Panc1 (cell line): ENCODE results near the gene RNF25. TPM values are rescaled to one million over a fixed set of nuclear protein-coding genes. Genes with fewer than 3 reads are reported as not detected.

Source experiments
- ATAC-seq: fragments of 200-7000 bp; cut with Tn5 transposase; 2 replicates; pipeline ENCODE4 v1.9.1; 2020; ENCODE audit warnings: mild to moderate bottlenecking, moderate library complexity
- Bru-seq: library from RNA; stranded (reverse); fragments of 400-500 nt; gene quantifications from one replicate; lab custom pipeline; 2021; lab: Mats Ljungman, UMichigan
- BruChase-seq, 2 experiments: library from RNA; stranded (reverse); fragments of 400-500 nt; gene quantifications; one replicate each; lab custom pipeline; 2021; lab: Mats Ljungman, UMichigan
- BruUV-seq: library from RNA; stranded (reverse); fragments of 400-500 nt; replicated peaks from 2 replicates; lab custom pipeline; 2021; lab: Mats Ljungman, UMichigan
- CTCF ChIA-PET: fragments of 300-600 bp; sonication (Branson Sonifier 250); formaldehyde crosslinking; loops from one replicate; lab custom pipeline; 2022; ENCODE audit warnings: antibody characterized with exemption; lab: Charles Lee
- POLR2A ChIA-PET: fragments of 300-600 bp; sonication (Branson Sonifier 250); formaldehyde crosslinking; loops from one replicate; lab custom pipeline; 2022; ENCODE audit warnings: antibody characterized with exemption; lab: Charles Lee
- DNase-seq: peaks from one replicate; pipeline ENCODE4 v3.0.0-alpha.2; 2010; ENCODE audit warnings: low read depth, low spot score
- H3K27ac ChIP-seq: 2 replicates; pipeline ENCODE4 v1.5.1; 2011; ENCODE audit warnings: mild to moderate bottlenecking, low read length, inconsistent platforms
- H3K27me3 ChIP-seq: fragments of 200-500 bp; sonication (Bioruptor generic); 2 replicates; pipeline ENCODE4 v1.6.0; 2014; ENCODE audit warnings: low read length, inconsistent platforms; ENCODE audit not compliant: control insufficient read depth, insufficient read depth
- H3K36me3 ChIP-seq: fragments of 200-500 bp; sonication (Bioruptor generic); 2 replicates; pipeline ENCODE4 v1.5.1; 2014; ENCODE audit warnings: inconsistent platforms, mild to moderate bottlenecking, low read length, moderate library complexity; ENCODE audit not compliant: control insufficient read depth, insufficient read depth
- H3K4me1 ChIP-seq: 2 replicates; pipeline ENCODE4 v1.5.1; 2011; ENCODE audit warnings: inconsistent platforms, mild to moderate bottlenecking, low read length, moderate library complexity; ENCODE audit not compliant: control insufficient read depth, insufficient read depth
- H3K4me3 ChIP-seq, 2 experiments: 2 replicates each; pipeline ENCODE4 v1.5.1; 2011 to 2012; ENCODE audit warnings: low read depth in 2 of 2, low read length in 2 of 2, mild to moderate bottlenecking in 2 of 2, inconsistent platforms in 1 of 2, moderate library complexity in 1 of 2
- H3K9me3 ChIP-seq: fragments of 200-500 bp; sonication (Bioruptor generic); 2 replicates; pipeline ENCODE4 v1.5.1; 2014; ENCODE audit warnings: low read depth, mild to moderate bottlenecking, inconsistent platforms, low read length, moderate library complexity; ENCODE audit not compliant: control insufficient read depth, insufficient read depth
- CTCF ChIP-seq: fragments of 450-650 bp; IDR thresholded peaks from 2 replicates; pipeline ENCODE4 v1.5.1; 2017; ENCODE audit warnings: mild to moderate bottlenecking
- POLR2AphosphoS5 ChIP-seq: IDR thresholded peaks from 2 replicates; pipeline ENCODE4 v1.6.1; 2012; ENCODE audit warnings: mild to moderate bottlenecking, low read depth, low read length, moderate library complexity
- REST ChIP-seq, 2 experiments: IDR thresholded peaks; 2 replicates each; pipeline ENCODE4 v1.6.1; 2011 to 2012; ENCODE audit warnings: low read depth in 2 of 2, control low read depth in 1 of 2, low read length in 1 of 2, mild to moderate bottlenecking in 1 of 2, moderate library complexity in 1 of 2; ENCODE audit not compliant: insufficient read depth in 1 of 2
- SIN3A ChIP-seq: IDR thresholded peaks from 2 replicates; pipeline ENCODE4 v1.6.1; 2012; ENCODE audit warnings: low read depth, mild to moderate bottlenecking, low read length, moderate library complexity, borderline replicate concordance; ENCODE audit not compliant: insufficient read depth
- TCF7L2 ChIP-seq: IDR thresholded peaks from 2 replicates; pipeline ENCODE4 v1.6.1; 2011; ENCODE audit warnings: mild to moderate bottlenecking, low read depth, low read length, inconsistent platforms
- in situ Hi-C: cut with HindIII; loops from 2 replicates; pipeline ENCODE4 v1.10.0; 2016; ENCODE audit warnings: low sequenced_read_pairs, low pct_unique_long_range_greater_than_20kb
- intact Hi-C: fragments of 100-400 bp; cut with micrococcal nuclease; formaldehyde crosslinking; loops from one replicate; pipeline ENCODE4 v1.10.0; 2022; ENCODE audit not compliant: unreplicated experiment
- long read RNA-seq: library from polyadenylated mRNA; unstranded; transcript quantifications from one replicate; pipeline ENCODE4 v2.0.0, GENCODE V29; 2021; ENCODE audit not compliant: unreplicated experiment
- polyA plus RNA-seq: library from polyadenylated mRNA; unstranded; fragments of >200 nt; gene quantifications from one replicate; pipeline ENCODE4 v1.2.1, GENCODE V29; 2012; ENCODE audit warnings: missing spikeins; ENCODE audit not compliant: insufficient read length
- total RNA-seq: library from RNA; stranded (reverse); gene quantifications from one replicate; pipeline ENCODE4 v1.2.1, GENCODE V29; 2021; ENCODE audit not compliant: unreplicated experiment

Gene RNF25
- total RNA-seq (40.4 TPM), Bru-seq, nascent RNA (percentile 78 among the genes with signal in this experiment), BruChase-seq, experiment 1, labeled RNA remaining after a 2-hour chase (percentile 78 among the genes with signal in this experiment), BruChase-seq, experiment 2, labeled RNA remaining after a 6-hour chase (percentile 71 among the genes with signal in this experiment)
- 62.5 TPM for polyA plus RNA-seq
- long read RNA-seq, transcript RNF25-201 (10 exons, 1,914 nt), result major isoform, 28 of 43 reads
- long read RNA-seq, partial matches to known transcripts, result 7 of 43 reads
- long read RNA-seq, other reads (novel, unspliced or antisense), result 3 of 43 reads

- POLR2A ChIA-PET, result interaction anchor here (0.5 to 1.1 kb wide), 4 partner anchors 12 to 74 kb away, joined by 3 to 18 read pairs (median 4); partner anchors contain the start of genes BCS1L and ZNF142
- H3K4me3 ChIP-seq, result peak within 1 kb of the TSS; percentile 92 to 97
- intact Hi-C loops (no loop called here), in situ Hi-C loops (no loop called here)
- CTCF ChIA-PET, result interaction anchor here (0.8 kb wide), 1 partner anchor 13 kb away, joined by 4 read pairs; the partner anchor contains the start of genes BCS1L and ZNF142
- ATAC-seq, result peak; percentile 99
- DNase-seq, result peak; percentile 47
- peaks cover 5% of the 10 kb centered on the region; the same call in 1 of the 2 replicates for H3K4me1 ChIP-seq
- no peaks in the 10 kb centered on the region for H3K9me3 ChIP-seq
- H3K27ac ChIP-seq, result peak within 1 kb of the TSS; percentile 86
- TF ChIP-seq POLR2AphosphoS5, result peak; percentile 95
- no peak for TF ChIP-seq REST (IDR thresholded peaks at IDR 0.05; ENCODE audit: insufficient read depth in 1 of 2, low read depth in 2 of 2, low read length in 1 of 2)
- no peak for TF ChIP-seq TCF7L2
- no peak for TF ChIP-seq CTCF
- peak; percentile 84 for TF ChIP-seq SIN3A
- peaks cover 3% of the 10 kb centered on the region for H3K36me3 ChIP-seq
- no TSS peak for BruUV-seq
- H3K27me3 ChIP-seq, result no peaks in the 10 kb centered on the region
Observed at GRCh38 chr2:218671654-218672566, at the start of gene RNF25, which contains the start of gene STK36. Gene RNF25 (minus strand): TSS chr2:218672002. CDS start chr2:218671970, 32 bp downstream. Gene STK36 (plus strand): TSS chr2:218672086. CDS start chr2:218672830, 744 bp downstream.

- in situ Hi-C loops, result no loop called here
- peaks cover 29% of the 10 kb centered on the region for H3K4me1 ChIP-seq
- TF ChIP-seq REST (IDR thresholded peaks at IDR 0.05; ENCODE audit: insufficient read depth in 1 of 2, low read depth in 2 of 2, low read length in 1 of 2) (no peak), CTCF (no peak), SIN3A (no peak), TCF7L2 (no peak), POLR2AphosphoS5 (no peak)
- ChIA-PET CTCF (no interaction called here), POLR2A (no interaction called here)
- DNase-seq, result no peak
- BruUV-seq, result no TSS peak
- no peaks in the 10 kb centered on the region; the same call in 1 of the 2 replicates for H3K9me3 ChIP-seq
- H3K27ac ChIP-seq, result no peak overlapping the region
- intact Hi-C loops, result no loop called here
- ATAC-seq, result no peak
- no peaks in the 10 kb centered on the region for H3K27me3 ChIP-seq
- H3K4me3 ChIP-seq, result no peak overlapping the region
- no peaks in the 10 kb centered on the region for H3K36me3 ChIP-seq
Observed at GRCh38 chr2:218721488-218721887, 49.7 kb upstream of the RNF25 start.
